Measurements from ENCODE around the gene IFT122. TPM values are rescaled to one million over a fixed set of nuclear protein-coding genes. Genes with fewer than 3 reads are reported as not detected.
"Not testable (repeated sequence)": the region's sequence is repeated elsewhere in the genome, so short reads cannot be mapped to it uniquely, and the experiment has no call there.

The IFT122 gene
- total RNA-seq, 1 donor from 2014 or later = 17.7 TPM

DNA sequence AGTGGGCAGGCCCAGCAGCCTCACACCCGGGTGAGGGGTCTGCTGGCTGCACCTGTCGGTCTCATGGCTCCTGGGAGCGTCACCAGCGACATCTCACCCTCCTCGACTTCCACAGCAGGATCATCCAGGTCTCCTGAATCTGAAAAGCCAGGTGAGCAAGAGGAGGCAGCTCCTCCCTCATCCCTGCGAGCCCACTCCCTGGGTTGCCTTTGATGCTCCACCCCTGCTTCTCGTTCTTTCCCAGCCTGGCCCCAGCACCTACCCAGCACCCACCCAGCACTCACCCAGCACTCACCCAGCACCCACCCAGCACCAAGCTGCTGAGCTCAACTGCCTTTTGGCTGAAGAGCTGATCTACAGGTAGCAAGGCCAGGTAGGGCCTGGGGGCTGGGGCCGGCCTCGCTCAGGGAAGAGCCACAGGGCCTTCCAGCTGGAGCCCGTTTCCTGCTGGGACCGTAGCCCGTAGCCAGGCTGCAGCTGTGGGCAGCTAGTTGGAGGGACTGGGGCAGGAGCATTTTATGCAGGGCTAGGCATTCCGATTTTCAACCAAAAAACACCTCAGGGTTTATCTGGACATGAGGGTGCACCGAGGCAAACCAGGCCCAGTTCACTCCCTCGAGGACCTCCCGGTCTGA is 103.2 kb downstream of the IFT122 start, which contains the start of gene H1-8:
Gene H1-8, plus strand, starts transcription at position 20 of the 635 bp plus-strand sequence. Its CDS starts 44 bp downstream, at position 64.
- Histone ChIP-seq H3K9ac (ENCODE audit: low read length) (no peak within 1 kb of the TSS), H3K79me2 (ENCODE audit: insufficient read depth, low read length) (no peaks in the 10 kb centered on the region), H2AFZ (ENCODE audit: low read depth, low read length) (no peak within 1 kb of the TSS), H3K36me3 (ENCODE audit: insufficient read depth, low read length) (no peaks in the 10 kb centered on the region), H3K27ac (ENCODE audit: low read depth, low read length) (no peak within 1 kb of the TSS), H3K4me3 (ENCODE audit: insufficient read depth, low read depth, low read length) (no peak within 1 kb of the TSS), H3K9me3 (ENCODE audit: insufficient read depth, low read depth, low read length) (no peaks in the 10 kb centered on the region), H3K4me1 (ENCODE audit: insufficient read depth, low read length) (no peaks in the 10 kb centered on the region), H3K4me2 (ENCODE audit: low read length) (no peak within 1 kb of the TSS), H4K20me1 (ENCODE audit: insufficient read depth, low read length) (no peaks in the 10 kb centered on the region), H3K27me3 (ENCODE audit: insufficient read depth, low read length) (no peaks in the 10 kb centered on the region)
- Mint-ChIP-seq H3K4me3 (ENCODE audit: unreplicated experiment) (no peak within 1 kb of the TSS), H3K36me3 (ENCODE audit: low read depth, unreplicated experiment) (no peaks in the 10 kb centered on the region), H3K27me3 (ENCODE audit: low read depth, unreplicated experiment) (peaks cover 4% of the 10 kb centered on the region), H3K27ac (ENCODE audit: unreplicated experiment) (no peak within 1 kb of the TSS), H3K4me1 (ENCODE audit: low read depth, unreplicated experiment) (peaks cover 5% of the 10 kb centered on the region), H3K9me3 (ENCODE audit: unreplicated experiment) (no peaks in the 10 kb centered on the region)
- TF ChIP-seq, protein P1, sequence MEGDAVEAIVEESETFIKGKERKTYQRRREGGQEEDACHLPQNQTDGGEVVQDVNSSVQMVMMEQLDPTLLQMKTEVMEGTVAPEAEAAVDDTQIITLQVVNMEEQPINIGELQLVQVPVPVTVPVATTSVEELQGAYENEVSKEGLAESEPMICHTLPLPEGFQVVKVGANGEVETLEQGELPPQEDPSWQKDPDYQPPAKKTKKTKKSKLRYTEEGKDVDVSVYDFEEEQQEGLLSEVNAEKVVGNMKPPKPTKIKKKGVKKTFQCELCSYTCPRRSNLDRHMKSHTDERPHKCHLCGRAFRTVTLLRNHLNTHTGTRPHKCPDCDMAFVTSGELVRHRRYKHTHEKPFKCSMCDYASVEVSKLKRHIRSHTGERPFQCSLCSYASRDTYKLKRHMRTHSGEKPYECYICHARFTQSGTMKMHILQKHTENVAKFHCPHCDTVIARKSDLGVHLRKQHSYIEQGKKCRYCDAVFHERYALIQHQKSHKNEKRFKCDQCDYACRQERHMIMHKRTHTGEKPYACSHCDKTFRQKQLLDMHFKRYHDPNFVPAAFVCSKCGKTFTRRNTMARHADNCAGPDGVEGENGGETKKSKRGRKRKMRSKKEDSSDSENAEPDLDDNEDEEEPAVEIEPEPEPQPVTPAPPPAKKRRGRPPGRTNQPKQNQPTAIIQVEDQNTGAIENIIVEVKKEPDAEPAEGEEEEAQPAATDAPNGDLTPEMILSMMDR (IDR thresholded peaks at IDR 0.05; ENCODE audit: insufficient read depth, low read depth, low read length) = no peak
- no peak for TF ChIP-seq EZH2 (IDR thresholded peaks at IDR 0.05; ENCODE audit: insufficient read depth, low read length)
- DNase-seq (ENCODE audit: low read depth) (no peak), FAIRE-seq (no peak)

DNA sequence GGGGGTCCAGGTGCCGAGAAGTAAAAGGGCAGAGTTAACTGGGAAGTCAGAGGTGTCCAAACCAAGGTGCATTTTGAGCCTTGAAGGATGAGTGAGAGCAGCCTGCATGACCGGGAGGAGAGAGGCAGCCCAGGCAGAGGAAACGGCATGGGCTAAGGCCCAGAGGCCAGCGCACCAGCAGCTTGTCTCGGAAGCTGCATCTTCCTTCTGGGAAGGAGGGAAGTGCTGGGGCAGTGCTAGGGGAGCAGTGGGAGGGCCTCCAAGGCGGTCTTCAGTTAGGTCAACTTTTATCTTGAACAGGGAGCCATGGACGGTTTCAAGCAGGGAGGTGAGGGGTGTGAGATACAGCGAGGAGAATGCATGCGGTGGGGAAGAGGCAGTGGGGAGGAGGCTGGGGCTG is 104.0 kb downstream of the IFT122 start:
- Histone ChIP-seq H3K9ac (ENCODE audit: low read length) (no peak overlapping the region), H3K4me2 (ENCODE audit: low read length) (no peak overlapping the region), H3K4me3 (ENCODE audit: insufficient read depth, low read depth, low read length) (no peak overlapping the region), H3K9me3 (ENCODE audit: insufficient read depth, low read depth, low read length) (no peaks in the 10 kb centered on the region), H3K27me3 (ENCODE audit: insufficient read depth, low read length) (no peaks in the 10 kb centered on the region), H3K27ac (ENCODE audit: low read depth, low read length) (no peak overlapping the region), H3K79me2 (ENCODE audit: insufficient read depth, low read length) (no peaks in the 10 kb centered on the region), H2AFZ (ENCODE audit: low read depth, low read length) (no peak overlapping the region), H3K4me1 (ENCODE audit: insufficient read depth, low read length) (no peaks in the 10 kb centered on the region), H3K36me3 (ENCODE audit: insufficient read depth, low read length) (no peaks in the 10 kb centered on the region), H4K20me1 (ENCODE audit: insufficient read depth, low read length) (no peaks in the 10 kb centered on the region)
- Mint-ChIP-seq H3K27me3 (ENCODE audit: low read depth, unreplicated experiment) (peaks cover 4% of the 10 kb centered on the region), H3K27ac (ENCODE audit: unreplicated experiment) (no peak overlapping the region), H3K4me3 (ENCODE audit: unreplicated experiment) (no peak overlapping the region), H3K9me3 (ENCODE audit: unreplicated experiment) (no peaks in the 10 kb centered on the region), H3K36me3 (ENCODE audit: low read depth, unreplicated experiment) (no peaks in the 10 kb centered on the region), H3K4me1 (ENCODE audit: low read depth, unreplicated experiment) (peaks cover 6% of the 10 kb centered on the region)
- FAIRE-seq (no peak), DNase-seq (ENCODE audit: low read depth) (no peak)
- no peak for TF ChIP-seq EZH2 (IDR thresholded peaks at IDR 0.05; ENCODE audit: insufficient read depth, low read length)
- TF ChIP-seq, protein P1 (IDR thresholded peaks at IDR 0.05; ENCODE audit: insufficient read depth, low read depth, low read length) = no peak

DNA sequence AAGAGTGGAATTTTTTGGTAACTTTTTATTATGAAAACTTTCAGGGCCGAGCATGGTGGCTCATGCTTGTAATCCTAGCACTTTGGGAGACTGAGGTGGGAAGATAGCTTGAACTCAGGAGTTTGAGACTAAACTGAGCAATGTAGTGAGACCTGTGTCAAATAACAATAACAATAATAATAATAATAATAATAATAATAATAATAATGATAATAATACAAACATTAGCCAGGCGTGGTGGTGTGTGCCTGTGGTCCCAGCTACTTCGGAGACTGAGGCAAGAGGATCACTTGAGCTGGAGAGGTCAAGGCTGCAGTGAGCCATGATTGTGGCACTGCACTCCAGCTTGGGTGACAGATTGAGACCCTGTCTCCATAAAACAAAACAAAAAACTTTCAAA is 105.9 kb downstream of the IFT122 start:
- not testable (repeated sequence) for H3K79me2 ChIP-seq (ENCODE audit: insufficient read depth, low read length); H3K27me3 ChIP-seq (ENCODE audit: insufficient read depth, low read length); H3K9me3 Mint-ChIP-seq (ENCODE audit: unreplicated experiment); H3K4me2 ChIP-seq (ENCODE audit: low read length); H3K9me3 ChIP-seq (ENCODE audit: insufficient read depth, low read depth, low read length); H2AFZ ChIP-seq (ENCODE audit: low read depth, low read length); DNase-seq (ENCODE audit: low read depth); H3K9ac ChIP-seq (ENCODE audit: low read length); H3K4me3 Mint-ChIP-seq (ENCODE audit: unreplicated experiment); H4K20me1 ChIP-seq (ENCODE audit: insufficient read depth, low read length); H3K27me3 Mint-ChIP-seq (ENCODE audit: low read depth, unreplicated experiment); FAIRE-seq; H3K27ac ChIP-seq (ENCODE audit: low read depth, low read length); H3K36me3 Mint-ChIP-seq (ENCODE audit: low read depth, unreplicated experiment); H3K36me3 ChIP-seq (ENCODE audit: insufficient read depth, low read length); H3K4me3 ChIP-seq (ENCODE audit: insufficient read depth, low read depth, low read length); H3K4me1 ChIP-seq (ENCODE audit: insufficient read depth, low read length); H3K27ac Mint-ChIP-seq (ENCODE audit: unreplicated experiment)
- peaks cover 11% of the 10 kb centered on the region for H3K4me1 Mint-ChIP-seq (ENCODE audit: low read depth, unreplicated experiment)
